SK-N-SH treated with all-trans-retinoic acid at 6 μM for 48 hours (cell line): ENCODE data around the gene FOXJ3.

Experiments used
- ATAC-seq: fragments of 200-7000 bp; cut with Tn5 transposase; 3 replicates; pipeline ENCODE4 v1.9.1; 2020; ENCODE audit warnings: mild to moderate bottlenecking, moderate library complexity
- ARNTL ChIP-seq: fragments of 450-650 bp; formaldehyde crosslinking; IDR thresholded peaks from 2 replicates; pipeline ENCODE4 v1.5.0; 2020; ENCODE audit warnings: low read depth, mild to moderate bottlenecking, moderate library complexity, borderline replicate concordance
- BACH2 ChIP-seq: fragments of 250-450 bp; sonication (Bioruptor Pico); IDR thresholded peaks from 2 replicates; pipeline ENCODE4 v1.9.0; 2021; ENCODE audit warnings: mild to moderate bottlenecking, borderline replicate concordance
- CREB5 ChIP-seq: fragments of 250-450 bp; sonication (Bioruptor Pico); IDR thresholded peaks from 2 replicates; pipeline ENCODE4 v1.5.1; 2020; ENCODE audit warnings: low read depth, mild to moderate bottlenecking, moderate library complexity
- CSRNP3 ChIP-seq: fragments of 250-450 bp; sonication (Bioruptor Pico); IDR thresholded peaks from 2 replicates; pipeline ENCODE4 v1.5.1; 2021; ENCODE audit warnings: mild to moderate bottlenecking, moderate library complexity
- ESRRG ChIP-seq: fragments of 250-450 bp; sonication (Bioruptor Pico); IDR thresholded peaks from 2 replicates; pipeline ENCODE4 v1.6.1; 2021; ENCODE audit warnings: mild to moderate bottlenecking
- GLIS3 ChIP-seq: fragments of 250-450 bp; sonication (Bioruptor Pico); IDR thresholded peaks from 2 replicates; pipeline ENCODE4 v1.5.0; 2020; ENCODE audit warnings: mild to moderate bottlenecking, moderate library complexity
- OSR1 ChIP-seq: fragments of 250-450 bp; sonication (Bioruptor Pico); IDR thresholded peaks from 2 replicates; pipeline ENCODE4 v1.8.0; 2022; ENCODE audit warnings: moderate library complexity, mild to moderate bottlenecking, inconsistent platforms
- PATZ1 ChIP-seq: fragments of 250-450 bp; sonication (Bioruptor Pico); IDR thresholded peaks from 2 replicates; pipeline ENCODE4 v1.8.0; 2020; ENCODE audit warnings: mild to moderate bottlenecking, moderate library complexity, borderline replicate concordance
- POU6F1 ChIP-seq: fragments of 250-450 bp; sonication (Bioruptor Pico); IDR thresholded peaks from 2 replicates; pipeline ENCODE4 v1.8.0; 2021; ENCODE audit warnings: low read depth, mild to moderate bottlenecking, moderate library complexity, borderline replicate concordance
- PPARA ChIP-seq: fragments of 250-450 bp; sonication (Bioruptor Pico); IDR thresholded peaks from 2 replicates; pipeline ENCODE4 v1.5.0; 2020; ENCODE audit warnings: mild to moderate bottlenecking, borderline replicate concordance
- RARB ChIP-seq: fragments of 250-450 bp; sonication (Bioruptor Pico); IDR thresholded peaks from 2 replicates; pipeline ENCODE4 v1.8.0; 2021; ENCODE audit warnings: mild to moderate bottlenecking, moderate library complexity
- TCF4 ChIP-seq: fragments of 250-450 bp; sonication (Bioruptor Pico); IDR thresholded peaks from 2 replicates; pipeline ENCODE4 v1.8.0; 2021; ENCODE audit warnings: mild to moderate bottlenecking, moderate library complexity, borderline replicate concordance
- TOX ChIP-seq: fragments of 250-450 bp; sonication (Bioruptor Pico); IDR thresholded peaks from 2 replicates; pipeline ENCODE4 v1.8.0; 2021; ENCODE audit warnings: mild to moderate bottlenecking, moderate library complexity, borderline replicate concordance
- TSHZ2 ChIP-seq: fragments of 250-450 bp; sonication (Bioruptor Pico); IDR thresholded peaks from 2 replicates; pipeline ENCODE4 v1.5.0; 2020; ENCODE audit warnings: mild to moderate bottlenecking, moderate library complexity
- ZC3H10 ChIP-seq: fragments of 250-450 bp; sonication (Bioruptor Pico); IDR thresholded peaks from 2 replicates; pipeline ENCODE4 v1.5.1; 2021; ENCODE audit warnings: mild to moderate bottlenecking, moderate library complexity
- ZFP3 ChIP-seq: fragments of 250-450 bp; sonication (Bioruptor Pico); IDR thresholded peaks from 2 replicates; pipeline ENCODE4 v1.5.0; 2020; ENCODE audit warnings: mild to moderate bottlenecking, moderate library complexity
- ZFP30 ChIP-seq: fragments of 450-650 bp; formaldehyde crosslinking; IDR thresholded peaks from 2 replicates; pipeline ENCODE4 v1.5.0; 2022; ENCODE audit warnings: mild to moderate bottlenecking, moderate library complexity
- ZNF565 ChIP-seq: fragments of 450-650 bp; formaldehyde crosslinking; conservative IDR thresholded peaks from 2 replicates; pipeline ENCODE4 v1.5.0; 2020; ENCODE audit warnings: low read depth, mild to moderate bottlenecking, moderate library complexity
- ZNF70 ChIP-seq: fragments of 450-650 bp; formaldehyde crosslinking; IDR thresholded peaks from 2 replicates; pipeline ENCODE4 v1.5.0; 2020; ENCODE audit warnings: mild to moderate bottlenecking, moderate library complexity
- ZNF8 ChIP-seq: fragments of 450-650 bp; formaldehyde crosslinking; IDR thresholded peaks from 2 replicates; pipeline ENCODE4 v1.5.0; 2020; ENCODE audit warnings: mild to moderate bottlenecking, moderate library complexity

FOXJ3 gene

GRCh38 chr1:42136466-42136865 is 198.6 kb downstream of the FOXJ3 start:
- ATAC-seq, result no peak
- TF ChIP-seq ZNF565 (CRISPR knock-in tag) (no peak), CREB5 (CRISPR knock-in tag) (no peak), CSRNP3 (CRISPR knock-in tag) (no peak), ARNTL (CRISPR knock-in tag) (no peak), RARB (no peak), ZC3H10 (CRISPR knock-in tag) (no peak), POU6F1 (CRISPR knock-in tag) (no peak), ESRRG (CRISPR knock-in tag) (no peak)

GRCh38 chr1:42135426-42135825 is 199.6 kb downstream of the FOXJ3 start:
- ATAC-seq, result no peak
- no peak for TF ChIP-seq PATZ1
- TF ChIP-seq ZNF8, result no peak
- TF ChIP-seq ZNF70 (CRISPR knock-in tag), result no peak
- TF ChIP-seq POU6F1 (CRISPR knock-in tag), result no peak
- TF ChIP-seq OSR1, result no peak
- no peak for TF ChIP-seq ESRRG (CRISPR knock-in tag)
- no peak for TF ChIP-seq ZC3H10 (CRISPR knock-in tag)

DNA sequence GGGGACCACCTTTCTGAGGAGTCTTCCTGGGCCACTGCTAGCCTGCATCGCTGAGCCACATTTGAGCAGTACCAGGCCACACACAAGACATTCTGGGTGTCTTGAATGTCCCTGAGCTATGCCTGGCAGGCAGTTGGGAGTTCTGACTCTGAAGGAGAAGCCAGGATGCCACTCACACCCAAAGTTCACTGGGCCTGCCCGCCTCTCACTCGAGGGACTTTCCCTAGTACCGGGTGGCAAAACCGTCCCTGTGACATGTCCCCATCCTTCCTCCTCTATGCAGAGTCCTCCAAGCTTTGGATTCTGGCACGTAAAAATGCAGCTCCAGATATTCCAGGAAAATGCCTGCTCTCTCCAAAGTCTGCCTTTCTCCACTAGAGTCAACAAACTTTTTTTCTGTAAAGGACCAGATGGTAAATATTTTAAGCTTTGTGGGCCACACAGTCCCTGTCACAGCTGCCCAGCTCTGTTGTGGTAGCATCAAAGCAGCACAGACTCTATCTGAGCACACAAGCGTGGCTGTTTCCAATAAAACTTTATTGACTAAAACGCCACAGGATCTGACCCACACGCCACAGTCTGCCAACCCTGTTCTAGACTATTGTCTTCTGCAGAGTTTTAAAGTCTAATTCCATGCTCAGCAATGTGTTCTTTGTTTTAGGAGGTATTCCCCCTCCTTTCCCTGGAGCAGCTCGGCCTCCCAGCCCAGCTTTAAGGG is 201.1 kb downstream of the FOXJ3 start:
- no peak for ATAC-seq
- TF ChIP-seq ARNTL (CRISPR knock-in tag) (no peak), OSR1 (no peak), ZFP30 (CRISPR knock-in tag) (no peak), TCF4 (CRISPR knock-in tag) (no peak), TSHZ2 (CRISPR knock-in tag) (no peak), TOX (no peak), BACH2 (no peak), ZNF565 (CRISPR knock-in tag) (no peak), PPARA (CRISPR knock-in tag) (no peak), POU6F1 (CRISPR knock-in tag) (no peak), GLIS3 (CRISPR knock-in tag) (no peak), CSRNP3 (CRISPR knock-in tag) (no peak), ZFP3 (CRISPR knock-in tag) (no peak)
